ENCODE data around the gene C4B. TPM values are rescaled to one million over a fixed set of nuclear protein-coding genes. Genes with fewer than 3 reads are reported as not detected.
"Not testable (repeated sequence)": the region's sequence is repeated elsewhere in the genome, so short reads cannot be mapped to it uniquely, and the experiment has no call there.

The C4B gene
- total RNA-seq, 1 donor from 2014 or later: 9.0 TPM

- not testable (repeated sequence) for DNase-seq (ENCODE audit: low spot score in 2 of 2); FAIRE-seq
Measured at GRCh38 chr6:31980195-31980876, 34.3 kb upstream of the C4B start.

- not testable (repeated sequence) for DNase-seq (ENCODE audit: low spot score in 2 of 2)
Measured at GRCh38 chr6:31980998-31981397, 33.6 kb upstream of the C4B start.

GRCh38 chr6:31981744-31982143 is 32.9 kb upstream of the C4B start, which contains the start of gene C4A:
Gene C4A (plus strand): TSS chr6:31982057. CDS start chr6:31982108, 51 bp downstream.
- not testable (repeated sequence) for DNase-seq (ENCODE audit: low spot score in 2 of 2); FAIRE-seq

More at GRCh38 chr6:31980998-31981397, 33.6 kb upstream of the C4B start:
- not testable (repeated sequence) for FAIRE-seq

GRCh38 chr6:31989363-31989762 is 25.2 kb upstream of the C4B start:
- not testable (repeated sequence) for FAIRE-seq; DNase-seq (ENCODE audit: low spot score in 2 of 2)

GRCh38 chr6:31994421-31994820 is 20.2 kb upstream of the C4B start:
- not testable (repeated sequence) for DNase-seq (ENCODE audit: low spot score in 2 of 2); FAIRE-seq

GRCh38 chr6:31996385-31996784 is 18.2 kb upstream of the C4B start:
- not testable (repeated sequence) for DNase-seq (ENCODE audit: low spot score in 2 of 2); FAIRE-seq

- FAIRE-seq; DNase-seq (ENCODE audit: low spot score in 2 of 2): not testable (repeated sequence)
Measured at GRCh38 chr6:32002546-32003268, 11.9 kb upstream of the C4B start.

- FAIRE-seq; DNase-seq (ENCODE audit: low spot score in 2 of 2): not testable (repeated sequence)
Measured at GRCh38 chr6:32003301-32003700, 11.3 kb upstream of the C4B start.

- not testable (repeated sequence) for FAIRE-seq; DNase-seq (ENCODE audit: low spot score in 2 of 2)
Measured at GRCh38 chr6:32004393-32004792, 10.2 kb upstream of the C4B start.

- not testable (repeated sequence) for DNase-seq (ENCODE audit: low spot score in 2 of 2)
Measured at GRCh38 chr6:32004864-32005537, 9.6 kb upstream of the C4B start.

GRCh38 chr6:32005538-32005880 is 9.1 kb upstream of the C4B start:
- FAIRE-seq; DNase-seq (ENCODE audit: low spot score in 2 of 2): not testable (repeated sequence)

More at GRCh38 chr6:32004864-32005537, 9.6 kb upstream of the C4B start:
- FAIRE-seq: not testable (repeated sequence)

- not testable (repeated sequence) for DNase-seq (ENCODE audit: low spot score in 2 of 2); FAIRE-seq
Measured at GRCh38 chr6:32005991-32006529, 8.5 kb upstream of the C4B start.

- FAIRE-seq; DNase-seq (ENCODE audit: low spot score in 2 of 2): not testable (repeated sequence)
Measured at GRCh38 chr6:32007086-32007485, 7.5 kb upstream of the C4B start.

GRCh38 chr6:32008037-32008436 is 6.6 kb upstream of the C4B start:
- not testable (repeated sequence) for FAIRE-seq

GRCh38 chr6:32008616-32009015 is 6.0 kb upstream of the C4B start:
- DNase-seq (ENCODE audit: low spot score in 2 of 2); FAIRE-seq: not testable (repeated sequence)

More at GRCh38 chr6:32008037-32008436, 6.6 kb upstream of the C4B start:
- not testable (repeated sequence) for DNase-seq (ENCODE audit: low spot score in 2 of 2)

- DNase-seq (ENCODE audit: low spot score in 2 of 2); FAIRE-seq: not testable (repeated sequence)
Measured at GRCh38 chr6:32009537-32009936, 5.1 kb upstream of the C4B start.

GRCh38 chr6:32010856-32011530 is 3.6 kb upstream of the C4B start:
- DNase-seq (ENCODE audit: low spot score in 2 of 2); FAIRE-seq: not testable (repeated sequence)

GRCh38 chr6:32012941-32013617 is 1.5 kb upstream of the C4B start:
- not testable (repeated sequence) for FAIRE-seq; DNase-seq (ENCODE audit: low spot score in 2 of 2)

- not testable (repeated sequence) for DNase-seq (ENCODE audit: low spot score in 2 of 2); FAIRE-seq
Measured at GRCh38 chr6:32013738-32014137, 857 bp upstream of the C4B start.
